ENCODE data around the gene RPL5. TPM values are rescaled to one million over a fixed set of nuclear protein-coding genes. Genes with fewer than 3 reads are reported as not detected.

Gene RPL5
- total and polyA plus RNA-seq, 2 of the 4 experiments (the other 2 are of a cell fraction), result 1,406 to 1,679 TPM

DNA sequence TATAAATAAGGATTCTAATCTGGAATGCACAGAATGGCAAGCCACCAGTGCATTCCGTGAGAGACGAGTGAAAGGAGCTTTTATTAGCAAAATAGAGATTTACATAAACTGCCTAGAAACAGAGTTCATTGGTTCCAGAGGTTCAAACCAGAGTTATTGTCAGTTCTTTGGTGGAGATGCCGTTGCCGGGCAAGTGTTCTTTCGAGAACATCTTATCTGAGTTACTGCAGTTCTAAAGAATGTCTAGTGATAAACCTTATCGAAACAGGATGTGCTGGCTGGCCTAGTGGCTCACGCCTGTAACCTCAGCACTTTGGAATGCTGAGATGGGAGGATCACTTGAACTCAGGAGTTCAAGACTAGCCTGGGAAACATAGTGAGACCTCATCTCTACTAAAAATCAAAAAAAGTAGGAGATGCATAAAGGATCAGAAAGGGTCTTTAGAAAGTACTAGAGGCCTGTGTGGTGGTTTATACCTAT is 27.1 kb upstream of the RPL5 start:
- intact Hi-C loops (cut with micrococcal nuclease) (no loop called here), dilution Hi-C loops (cut with HindIII; ENCODE audit: low sequenced_read_pairs, unreplicated experiment) (no loop called here), in situ Hi-C loops (cut with MboI; ENCODE audit: low sequenced_read_pairs) (no loop called here)
- peak; percentile 45; the same call in 1 of the 2 replicates for TF ChIP-seq MAFK (IDR thresholded peaks at IDR 0.05; ENCODE audit: low read depth, low read length)
- TF ChIP-seq BHLHE40 (IDR thresholded peaks at IDR 0.05; ENCODE audit: low read depth, low read length), result peak; percentile 63
- no peak for TF ChIP-seq SMC3 (IDR thresholded peaks at IDR 0.05; ENCODE audit: low read depth, low read length)
- TF ChIP-seq MAZ (IDR thresholded peaks at IDR 0.05; ENCODE audit: borderline replicate concordance, low read depth, low read length), result no peak
- peak; percentile 87 for TF ChIP-seq RCOR1 (IDR thresholded peaks at IDR 0.05; ENCODE audit: insufficient replicate concordance, low read length)
- TF ChIP-seq, protein P1, sequence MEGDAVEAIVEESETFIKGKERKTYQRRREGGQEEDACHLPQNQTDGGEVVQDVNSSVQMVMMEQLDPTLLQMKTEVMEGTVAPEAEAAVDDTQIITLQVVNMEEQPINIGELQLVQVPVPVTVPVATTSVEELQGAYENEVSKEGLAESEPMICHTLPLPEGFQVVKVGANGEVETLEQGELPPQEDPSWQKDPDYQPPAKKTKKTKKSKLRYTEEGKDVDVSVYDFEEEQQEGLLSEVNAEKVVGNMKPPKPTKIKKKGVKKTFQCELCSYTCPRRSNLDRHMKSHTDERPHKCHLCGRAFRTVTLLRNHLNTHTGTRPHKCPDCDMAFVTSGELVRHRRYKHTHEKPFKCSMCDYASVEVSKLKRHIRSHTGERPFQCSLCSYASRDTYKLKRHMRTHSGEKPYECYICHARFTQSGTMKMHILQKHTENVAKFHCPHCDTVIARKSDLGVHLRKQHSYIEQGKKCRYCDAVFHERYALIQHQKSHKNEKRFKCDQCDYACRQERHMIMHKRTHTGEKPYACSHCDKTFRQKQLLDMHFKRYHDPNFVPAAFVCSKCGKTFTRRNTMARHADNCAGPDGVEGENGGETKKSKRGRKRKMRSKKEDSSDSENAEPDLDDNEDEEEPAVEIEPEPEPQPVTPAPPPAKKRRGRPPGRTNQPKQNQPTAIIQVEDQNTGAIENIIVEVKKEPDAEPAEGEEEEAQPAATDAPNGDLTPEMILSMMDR (conservative IDR thresholded peaks at IDR 0.05; ENCODE audit: low read depth, low read length), result no peak
- TF ChIP-seq RFX5 (IDR thresholded peaks at IDR 0.05; ENCODE audit: low read depth, low read length), result peak; percentile 96
- TF ChIP-seq NFE2L2 (IDR thresholded peaks at IDR 0.05; ENCODE audit: low read depth, low read length), result no peak
- TF ChIP-seq RAD21 (IDR thresholded peaks at IDR 0.05; ENCODE audit: low read length), result no peak
- no peak for TF ChIP-seq POLR2A (IDR thresholded peaks at IDR 0.05; ENCODE audit: low read depth, low read length)
- peak; percentile 51 for TF ChIP-seq FOS (IDR thresholded peaks at IDR 0.05; ENCODE audit: low read depth, low read length)
- TF ChIP-seq MXI1 (IDR thresholded peaks at IDR 0.05; ENCODE audit: borderline replicate concordance, low read depth, low read length), result no peak
- peak overlapping the region; percentile 69; the same call in 1 of the 2 replicates for H2AK5ac ChIP-seq (ENCODE audit: low read depth, low read length)
- peak; percentile 99 for DNase-seq
- peak overlapping the region; percentile 98 for H2BK120ac ChIP-seq (ENCODE audit: low read depth, low read length)
- no peaks in the 10 kb centered on the region for H3K36me3 ChIP-seq (ENCODE audit: control insufficient read depth, insufficient read depth, low read length)
- no peak overlapping the region for H3K9ac ChIP-seq (ENCODE audit: low read depth, low read length)
- no peaks in the 10 kb centered on the region for H4K20me1 ChIP-seq (ENCODE audit: insufficient read depth, low read length)
- ATAC-seq (ENCODE audit: low read depth), result peak; percentile 97
- peak overlapping the region; percentile 87; the same call in 1 of the 2 replicates for H3K23ac ChIP-seq (ENCODE audit: low read depth, low read length)
- WGBS, 2 experiments (ENCODE audit: extremely low coverage in 2 of 2, insufficient read length in 1 of 2), result 0% methylated on average over 2 of the region's 7 CpGs; no CpG with 5 or more reads in 1 of the 2 experiments
- peak overlapping the region; percentile 67; the same call in 2 of the 3 replicates for H2BK15ac ChIP-seq (ENCODE audit: low read depth, low read length)
- peak overlapping the region; percentile 94 for H2BK5ac ChIP-seq (ENCODE audit: low read depth, low read length, poor library complexity, severe bottlenecking)
- peak overlapping the region; percentile 92 for H3K4ac ChIP-seq (ENCODE audit: low read depth, low read length)
- H4K91ac ChIP-seq (ENCODE audit: insufficient read depth, low read depth, low read length), result peak overlapping the region; percentile 92
- H3K9me3 ChIP-seq (ENCODE audit: control insufficient read depth, insufficient read depth, low read length), result no peaks in the 10 kb centered on the region
- peak overlapping the region; percentile 85 for H3K27ac ChIP-seq (ENCODE audit: insufficient read depth, low read length)
- 0 out of 4 replicates have a peak, but pooled peaks cover 0 to 6% of the 10 kb centered on the region in 2 experiments for H3K79me1 ChIP-seq (ENCODE audit: low read depth in 1 of 2, low read length in 2 of 2)
- H2BK20ac ChIP-seq (ENCODE audit: low read depth, low read length), result peak overlapping the region; percentile 89
- peak overlapping the region; percentile 64; the same call in 1 of the 2 replicates for H3K56ac ChIP-seq (ENCODE audit: extremely low read depth, insufficient read depth, low read length)
- ChIA-PET CTCF (interaction anchor here (0.7 kb wide), 1 partner anchor 55 kb away, joined by 3 read pairs; no protein-coding TSS in a partner anchor), POLR2A (ENCODE audit: unreplicated experiment) (interaction anchor here (0.7 kb wide), 2 partner anchors 30 to 33 kb away, joined by 3 to 15 read pairs; no protein-coding TSS in a partner anchor)
- H3K4me2 ChIP-seq (ENCODE audit: low read depth, low read length), result peak overlapping the region; percentile 40; the same call in 1 of the 2 replicates
- H2AFZ ChIP-seq (replicated peaks; ENCODE audit: low read length, poor library complexity), result no peak overlapping the region
- H4K8ac ChIP-seq (ENCODE audit: low read depth in 2 of 2, low read length in 2 of 2), result peak overlapping the region; percentile 57 to 94
- H3K18ac ChIP-seq (ENCODE audit: low read depth, low read length), result peak overlapping the region; percentile 97
- no peaks in the 10 kb centered on the region for H3K27me3 ChIP-seq (ENCODE audit: control insufficient read depth, insufficient read depth, low read length)
- no peak overlapping the region for H2AK9ac ChIP-seq (replicated peaks; ENCODE audit: low read depth, low read length, poor library complexity)
- peak overlapping the region; percentile 92 for H4K5ac ChIP-seq (ENCODE audit: low read depth, low read length)
- no TSS peak for BruUV-seq (replicated peaks)
- H3K9me1 ChIP-seq (ENCODE audit: insufficient read depth, low read length), result peaks cover 3% of the 10 kb centered on the region; the same call in 1 of the 2 replicates
- H3K14ac ChIP-seq (replicated peaks; ENCODE audit: low read depth, low read length), result peak overlapping the region; percentile 95
- peaks cover 6% of the 10 kb centered on the region for H3K4me1 ChIP-seq (ENCODE audit: control insufficient read depth, insufficient read depth, low read length)
- H3K4me3 ChIP-seq (ENCODE audit: insufficient read depth, low read depth, low read length), result no peak overlapping the region

All from IMR-90 (cell line).